T follicular helper cell (primary cell): ENCODE measurements around the gene TBX3.

Experiments
- DNase-seq: peaks from one replicate; pipeline ENCODE4 v3.0.0-alpha.2; 2020; ENCODE audit warnings: low read depth

TBX3 gene

DNA sequence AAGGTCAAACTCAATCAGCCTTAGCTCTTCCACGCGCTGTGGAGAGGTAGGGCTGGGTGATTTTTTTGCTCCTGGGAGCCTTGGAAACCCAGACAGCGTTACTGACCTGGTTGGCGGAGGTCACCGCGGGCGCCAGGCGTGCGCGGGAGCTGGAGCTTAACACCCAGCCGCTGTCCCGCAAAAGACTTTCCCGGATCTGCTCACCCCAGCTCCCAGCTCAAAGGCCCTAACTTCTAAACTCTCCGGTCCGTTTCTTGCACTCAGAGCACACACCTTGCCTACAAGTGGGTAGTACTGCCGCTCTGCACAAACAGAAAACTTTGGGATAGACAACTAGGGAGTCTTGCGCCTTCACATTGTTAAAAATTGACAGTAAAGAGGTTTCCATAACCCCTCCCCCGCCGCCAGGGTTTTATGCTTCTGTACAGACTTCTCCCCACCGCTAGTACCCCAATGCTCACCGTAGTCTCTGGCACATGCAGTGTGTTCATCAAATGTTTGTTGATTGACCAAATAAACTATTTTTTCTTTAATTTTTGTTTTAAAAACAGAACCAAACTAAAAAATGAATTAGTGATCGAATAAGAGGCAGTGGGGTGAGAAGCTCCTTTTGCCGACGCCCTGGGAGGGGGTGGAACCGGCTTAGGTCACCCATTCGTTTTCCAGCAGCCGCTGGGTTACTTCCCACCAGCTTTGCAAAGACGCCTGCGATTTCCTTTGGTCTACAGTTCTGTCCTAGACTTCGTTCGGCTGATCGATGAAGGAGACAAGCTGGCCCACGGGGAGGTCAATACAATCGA is 12.7 kb upstream of the TBX3 start:
- DNase-seq = no peak

- DNase-seq = no peak
Observed at GRCh38 chr12:114695305-114695592, 11.3 kb upstream of the TBX3 start.

DNA sequence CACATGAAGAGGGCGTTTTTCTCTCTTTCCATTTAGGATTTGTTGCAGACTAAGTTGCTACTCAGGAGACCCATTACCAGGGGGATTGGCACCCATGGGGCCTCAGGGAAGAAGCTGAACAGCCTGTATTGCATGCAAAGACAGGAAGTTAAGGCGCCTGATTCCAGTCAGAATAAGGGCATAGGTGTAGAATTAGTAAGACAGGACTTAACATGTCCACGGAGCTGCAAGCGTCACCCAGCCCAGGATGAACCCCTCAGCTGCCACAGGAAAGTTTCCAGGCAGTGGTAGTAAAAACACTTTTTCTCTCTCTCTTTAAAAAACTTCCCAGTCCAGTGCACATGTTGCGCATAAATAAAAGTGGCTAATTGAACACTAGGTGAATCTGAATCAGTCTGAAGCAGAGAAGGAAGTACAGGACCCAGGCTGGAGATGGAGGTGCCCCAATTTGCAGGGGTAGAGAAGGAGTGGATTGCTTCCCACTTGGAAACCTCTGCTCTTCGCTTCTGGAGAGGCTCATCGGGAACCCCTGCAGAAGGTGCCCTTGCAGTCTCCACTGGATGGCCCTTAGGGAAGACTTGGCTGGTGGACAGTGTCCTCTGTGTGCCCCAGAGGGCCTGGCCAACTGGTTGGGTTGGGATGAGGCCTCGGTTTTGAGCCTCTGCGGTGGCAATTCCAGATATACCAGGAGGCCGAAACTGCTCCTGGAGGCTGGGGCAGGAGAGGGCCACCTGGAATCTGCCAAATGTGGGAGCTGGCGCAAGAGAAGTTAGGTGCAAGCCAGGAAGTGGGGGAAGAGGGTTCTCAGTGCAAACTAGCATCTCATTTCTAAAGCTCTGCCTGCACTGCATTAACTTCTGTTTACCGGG is 10.7 kb upstream of the TBX3 start:
- DNase-seq = no peak

GRCh38 chr12:114693532-114693931 is 9.6 kb upstream of the TBX3 start:
- DNase-seq = no peak

GRCh38 chr12:114693059-114693531 is 9.1 kb upstream of the TBX3 start:
- DNase-seq = no peak

DNA sequence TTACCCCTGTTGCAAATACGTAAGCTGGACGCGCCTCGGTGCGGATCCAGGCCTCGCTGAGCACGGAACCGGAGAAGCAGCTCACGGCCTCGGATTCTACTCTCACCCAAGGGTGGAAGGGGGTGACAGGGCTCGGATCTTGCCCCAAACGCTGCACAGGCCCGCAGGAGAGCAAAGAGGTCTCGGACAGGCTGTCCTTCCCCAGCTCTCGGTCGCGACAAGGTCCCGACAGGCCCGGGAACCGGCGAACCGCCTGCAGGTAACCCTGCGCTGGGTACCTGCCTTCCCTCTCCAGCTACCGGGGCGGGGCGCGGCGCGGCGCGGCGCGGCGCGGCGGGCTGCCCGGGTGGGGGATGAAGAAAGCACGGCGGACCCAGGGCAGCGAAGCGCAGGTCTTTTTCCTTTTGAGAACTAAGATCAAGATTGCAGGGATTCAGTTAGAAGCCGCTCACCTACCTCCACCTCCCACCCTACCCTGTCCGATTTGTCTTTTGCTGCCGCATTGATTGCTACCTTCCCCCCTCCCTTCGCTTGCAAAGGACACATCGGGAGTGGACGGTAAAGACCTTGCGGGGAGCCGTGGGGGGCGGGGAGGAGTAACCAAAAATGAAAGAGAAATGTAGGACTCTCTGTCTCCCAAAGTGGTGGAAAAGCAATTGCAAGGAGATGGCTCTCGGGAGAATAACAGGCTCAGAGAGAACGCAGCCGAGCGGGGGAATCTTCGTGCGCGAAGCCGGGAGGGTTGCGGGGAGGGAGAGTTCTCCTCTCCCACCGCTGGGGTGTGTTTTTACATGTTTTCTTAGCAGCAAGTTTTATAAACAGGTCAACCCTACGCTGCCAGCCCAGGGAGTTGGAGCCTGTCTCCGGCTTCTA is 8.4 kb upstream of the TBX3 start:
- no peak for DNase-seq

- no peak for DNase-seq
Observed at GRCh38 chr12:114691763-114692185, 7.8 kb upstream of the TBX3 start.

DNA sequence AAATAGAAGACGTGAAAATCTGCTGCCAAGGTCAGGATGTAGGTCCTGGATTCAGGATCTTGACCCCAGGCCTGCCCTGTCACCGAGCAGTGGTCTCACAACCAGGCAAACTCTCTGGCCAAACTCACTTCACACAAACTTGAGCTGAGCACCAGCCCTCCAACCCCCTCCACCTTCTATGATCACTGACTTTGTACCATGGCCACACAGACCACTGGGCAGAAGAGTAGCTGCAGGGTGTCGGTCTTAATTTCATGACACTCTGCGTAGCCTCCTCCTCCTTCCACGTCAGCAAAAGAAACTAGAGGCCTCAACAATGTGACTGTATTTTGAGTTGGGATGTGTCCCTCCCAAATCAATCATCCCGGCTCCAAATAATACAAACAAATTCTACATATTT is 7.2 kb upstream of the TBX3 start:
- DNase-seq = no peak

DNA sequence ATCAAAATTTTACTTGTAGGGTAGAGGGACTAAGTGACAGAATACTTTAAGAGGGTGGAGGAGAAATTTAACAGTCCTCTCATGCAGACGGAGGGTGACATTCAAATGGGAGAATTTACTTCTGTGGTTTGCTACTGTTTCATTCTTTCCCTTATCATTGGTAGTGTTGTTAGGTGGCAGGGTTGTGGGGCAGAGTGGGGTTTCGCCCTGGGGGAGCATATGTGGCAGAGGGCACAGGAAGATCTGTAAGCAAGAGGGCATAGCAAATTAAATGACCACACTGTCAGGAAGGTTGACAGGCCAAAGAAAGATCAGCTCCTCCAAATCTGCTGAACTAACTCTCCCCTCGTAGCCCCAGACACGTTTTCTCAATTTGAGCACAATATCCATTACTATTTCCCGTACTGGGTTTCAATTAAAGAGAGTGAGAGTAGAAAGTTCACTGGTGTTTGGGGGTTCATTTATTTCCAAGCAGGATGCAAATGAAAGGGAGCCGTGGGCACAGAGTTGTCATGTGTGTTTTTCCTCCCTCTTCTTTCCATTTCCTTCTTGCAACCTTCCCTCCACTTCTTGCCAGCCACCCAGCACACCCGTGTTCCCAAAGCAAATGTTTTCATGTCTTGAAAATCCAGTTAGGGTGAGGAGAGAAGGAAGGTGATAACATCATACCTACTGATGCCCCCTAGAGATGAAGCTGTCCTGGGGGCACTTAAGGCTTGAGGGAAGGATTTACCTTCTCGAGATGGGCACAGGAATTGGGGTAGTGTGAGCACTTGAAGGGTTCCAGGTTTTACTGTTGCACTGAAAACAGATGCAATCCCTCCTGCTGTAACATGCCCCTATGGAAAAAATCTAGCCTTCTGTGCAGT is 6.5 kb upstream of the TBX3 start:
- DNase-seq = no peak

GRCh38 chr12:114689075-114689994 is 5.4 kb upstream of the TBX3 start:
- DNase-seq = no peak

DNA sequence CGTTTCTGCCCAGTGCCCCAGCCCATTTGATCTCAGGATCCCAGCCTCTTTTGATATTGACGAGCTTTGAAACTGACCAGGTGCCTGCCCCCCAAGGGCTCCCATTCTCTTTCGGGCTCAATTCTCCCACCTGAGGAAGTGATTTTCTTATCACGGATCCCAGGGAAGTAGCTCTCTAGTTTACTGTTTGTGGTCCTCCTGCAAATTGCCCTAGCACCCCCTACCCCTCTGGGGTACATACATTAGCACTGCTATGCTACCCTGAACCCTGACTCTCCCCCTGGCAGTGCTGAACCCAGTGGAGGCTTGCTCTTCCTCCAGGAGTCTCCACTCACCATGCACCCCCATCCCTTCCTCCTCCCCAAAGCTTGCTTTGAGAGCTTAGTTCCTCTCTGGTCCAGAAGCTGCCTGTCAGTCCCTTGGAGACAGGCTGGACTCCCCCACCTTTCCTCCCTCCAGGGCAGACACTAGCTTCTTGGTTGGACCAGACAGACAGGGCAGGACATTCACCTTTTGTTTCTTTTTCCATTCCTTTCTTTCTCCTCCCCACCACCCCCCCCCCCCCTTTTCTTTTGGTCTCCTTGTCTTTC is 4.4 kb upstream of the TBX3 start:
- DNase-seq = no peak

DNA sequence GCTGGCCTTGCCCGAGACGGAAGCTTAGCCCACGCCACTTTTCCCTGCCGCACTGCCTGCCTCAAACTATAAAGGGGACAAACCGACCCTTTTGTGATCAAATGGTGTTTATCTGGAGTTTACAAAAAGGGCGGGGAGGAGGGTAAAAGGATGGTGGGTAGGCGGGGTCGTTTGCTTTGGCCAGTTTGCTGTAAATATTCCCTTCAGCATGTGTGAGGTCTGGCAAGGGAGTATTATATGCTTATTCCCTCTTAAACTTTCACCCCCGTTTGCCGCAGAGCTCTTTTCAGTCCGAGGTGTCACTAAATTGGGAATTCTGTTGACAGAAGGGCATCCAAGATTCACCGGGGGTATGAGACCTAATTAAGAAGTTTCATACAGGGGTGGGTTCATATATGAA is 3.8 kb upstream of the TBX3 start:
- DNase-seq = no peak

DNA sequence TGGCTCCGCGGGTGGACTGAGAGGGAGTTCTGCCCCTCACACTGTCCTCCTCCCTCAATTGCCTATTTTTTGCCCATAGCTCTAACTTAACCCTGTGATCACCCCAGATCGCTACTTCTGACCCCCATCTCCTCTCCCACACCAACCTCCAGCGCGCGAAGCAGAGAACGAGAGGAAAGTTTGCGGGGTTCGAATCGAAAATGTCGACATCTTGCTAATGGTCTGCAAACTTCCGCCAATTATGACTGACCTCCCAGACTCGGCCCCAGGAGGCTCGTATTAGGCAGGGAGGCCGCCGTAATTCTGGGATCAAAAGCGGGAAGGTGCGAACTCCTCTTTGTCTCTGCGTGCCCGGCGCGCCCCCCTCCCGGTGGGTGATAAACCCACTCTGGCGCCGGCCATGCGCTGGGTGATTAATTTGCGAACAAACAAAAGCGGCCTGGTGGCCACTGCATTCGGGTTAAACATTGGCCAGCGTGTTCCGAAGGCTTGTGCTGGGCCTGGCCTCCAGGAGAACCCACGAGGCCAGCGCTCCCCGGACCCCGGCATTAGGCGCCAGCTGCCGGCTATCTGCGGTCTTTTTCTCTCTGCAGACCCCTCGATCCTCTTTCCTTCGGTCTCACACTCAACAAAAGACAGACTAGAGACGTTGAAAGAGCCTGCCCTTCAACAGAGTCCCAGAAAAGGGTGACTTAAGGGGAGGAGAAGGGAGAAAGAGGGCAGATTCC is 3.0 kb upstream of the TBX3 start:
- DNase-seq = no peak

DNA sequence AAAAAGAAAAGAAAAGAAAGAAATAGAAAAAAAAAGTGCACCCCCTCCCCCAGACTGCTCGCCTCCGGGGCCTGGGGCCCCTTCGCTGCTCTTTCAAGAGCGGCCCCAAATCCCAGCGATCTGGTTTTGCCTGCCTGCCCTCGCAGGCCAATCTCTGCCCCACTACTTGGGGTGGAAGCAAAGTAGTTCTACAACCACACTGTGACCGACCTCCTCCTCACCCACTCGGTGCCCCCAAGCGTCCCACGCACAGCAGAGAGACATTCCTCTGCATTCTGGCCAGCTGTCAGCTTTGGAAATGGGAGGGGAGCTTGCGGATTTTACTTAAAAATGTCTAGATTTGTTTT is 2.4 kb upstream of the TBX3 start:
- no peak for DNase-seq

- DNase-seq = no peak
Observed at GRCh38 chr12:114685869-114686268, 1.9 kb upstream of the TBX3 start.

- DNase-seq = no peak
Observed at GRCh38 chr12:114685320-114685781, 1.4 kb upstream of the TBX3 start.

DNA sequence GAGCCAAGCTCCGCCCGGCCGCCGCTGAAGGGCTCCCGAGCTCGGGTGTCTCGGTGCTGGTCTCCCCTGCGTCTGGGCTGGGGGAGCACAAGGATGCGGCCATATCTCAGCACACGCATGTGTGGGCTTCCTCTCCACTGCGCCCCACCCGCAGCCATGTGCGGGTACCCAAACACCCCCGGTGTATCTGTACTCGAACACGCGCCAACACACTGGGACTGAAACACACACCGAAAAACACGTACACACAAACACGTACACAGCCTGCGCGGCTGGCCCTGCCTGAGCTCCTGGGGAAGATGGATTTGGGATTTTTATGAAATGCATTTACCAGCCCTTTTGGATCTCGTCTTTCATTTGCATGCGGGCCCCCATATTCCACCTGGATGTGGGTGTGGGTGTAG is 897 bp upstream of the TBX3 start:
- DNase-seq = no peak

GRCh38 chr12:114683709-114684097 is 272 bp downstream of the TBX3 start:
- no peak for DNase-seq
